ENCODE measurements around the gene BSDC1.
A peak's percentile ranks its signal among the peaks of the same experiment; 100 is the strongest.

Gene BSDC1

GRCh38 chr1:32336591-32336932 is 57.7 kb downstream of the BSDC1 start:
- DNase-seq (ENCODE audit: low spot score): no peak

GRCh38 chr1:32335790-32336590 is 58.3 kb downstream of the BSDC1 start, which contains the start of gene MARCKSL1:
MARCKSL1 (minus strand) TSS chr1:32336233; CDS start chr1:32336033, 200 bp downstream.
- peak; percentile 77 for DNase-seq (ENCODE audit: low spot score)

- no peak for DNase-seq (ENCODE audit: low spot score)
Observed at GRCh38 chr1:32335535-32335789, 58.8 kb downstream of the BSDC1 start.

GRCh38 chr1:32334864-32335534 is 59.2 kb downstream of the BSDC1 start:
- no peak for DNase-seq (ENCODE audit: low spot score)

- DNase-seq (ENCODE audit: low spot score): no peak
Observed at GRCh38 chr1:32334274-32334861, 59.9 kb downstream of the BSDC1 start.

GRCh38 chr1:32333251-32333963 is 60.8 kb downstream of the BSDC1 start:
- no peak for DNase-seq (ENCODE audit: low spot score)

GRCh38 chr1:32332290-32333079 is 61.8 kb downstream of the BSDC1 start:
- no peak for DNase-seq (ENCODE audit: low spot score)

- DNase-seq (ENCODE audit: low spot score): no peak
Observed at GRCh38 chr1:32331549-32331948, 62.7 kb downstream of the BSDC1 start.

- no peak for DNase-seq (ENCODE audit: low spot score)
Observed at GRCh38 chr1:32330558-32331151, 63.6 kb downstream of the BSDC1 start.

- DNase-seq (ENCODE audit: low spot score): no peak
Observed at GRCh38 chr1:32329931-32330466, 64.2 kb downstream of the BSDC1 start.

- DNase-seq (ENCODE audit: low spot score): no peak
Observed at GRCh38 chr1:32327204-32327603, 67.0 kb downstream of the BSDC1 start.

- peak; percentile 35 for DNase-seq (ENCODE audit: low spot score)
Observed at GRCh38 chr1:32321712-32322291, 72.4 kb downstream of the BSDC1 start.

GRCh38 chr1:32318127-32318869 is 75.9 kb downstream of the BSDC1 start:
- DNase-seq (ENCODE audit: low spot score): no peak

- DNase-seq (ENCODE audit: low spot score): no peak
Observed at GRCh38 chr1:32316903-32317277, 77.4 kb downstream of the BSDC1 start.
